Neuronal stem cell (in vitro differentiated cells): ENCODE results near the gene TAF11.

Source experiments
- DNase-seq: peaks from one replicate; pipeline ENCODE4 v3.0.0-alpha.2; 2013; ENCODE audit warnings: low spot score
- H2AFZ ChIP-seq: one replicate; pipeline ENCODE4 v1.6.1; 2013; ENCODE audit warnings: mild to moderate bottlenecking, low read length, inconsistent platforms
- H2AK5ac ChIP-seq: 2 replicates; pipeline ENCODE4 v1.6.1; 2013; ENCODE audit warnings: low read depth, mild to moderate bottlenecking, inconsistent platforms, low read length, moderate library complexity, mixed read lengths
- H2BK120ac ChIP-seq: 2 replicates; pipeline ENCODE4 v1.6.1; 2013; ENCODE audit warnings: low read depth, mild to moderate bottlenecking, inconsistent platforms, low read length, moderate library complexity, mixed read lengths
- H2BK12ac ChIP-seq: one replicate; pipeline ENCODE4 v1.6.1; 2013; ENCODE audit warnings: low read length, inconsistent platforms
- H2BK15ac ChIP-seq: 2 replicates; pipeline ENCODE4 v1.6.1; 2013; ENCODE audit warnings: mild to moderate bottlenecking, low read length, inconsistent platforms, mixed read lengths
- H2BK5ac ChIP-seq: one replicate; pipeline ENCODE4 v1.6.1; 2013; ENCODE audit warnings: inconsistent platforms, mild to moderate bottlenecking, low read length, moderate library complexity
- H3K14ac ChIP-seq: one replicate; pipeline ENCODE4 v1.6.1; 2013; ENCODE audit warnings: low read length, inconsistent platforms
- H3K18ac ChIP-seq: 2 replicates; pipeline ENCODE4 v1.6.1; 2013; ENCODE audit warnings: low read length, inconsistent platforms
- H3K23ac ChIP-seq: 2 replicates; pipeline ENCODE4 v1.6.1; 2013; ENCODE audit warnings: low read depth, mild to moderate bottlenecking, mixed read lengths, low read length, inconsistent platforms; ENCODE audit not compliant: poor library complexity
- H3K27ac ChIP-seq: replicated peaks from 3 replicates; pipeline ENCODE4 v1.5.1; 2013; ENCODE audit warnings: low read length, inconsistent platforms
- H3K27me3 ChIP-seq, 3 experiments: 2 replicates each; pipeline ENCODE4 v1.6.1; 2013; ENCODE audit warnings: low read length in 3 of 3, mild to moderate bottlenecking in 2 of 3, inconsistent platforms in 1 of 3, low read depth in 1 of 3, mixed read lengths in 1 of 3, moderate library complexity in 1 of 3; ENCODE audit not compliant: control insufficient read depth in 3 of 3, insufficient read depth in 3 of 3
- H3K36me3 ChIP-seq, 2 donors: replicated peaks in 1 of 2; 2 replicates each; pipeline ENCODE4 v1.6.1; 2013; ENCODE audit warnings: low read length in 2 of 2; ENCODE audit not compliant: control insufficient read depth in 2 of 2, insufficient read depth in 2 of 2
- H3K4ac ChIP-seq: 2 replicates; pipeline ENCODE4 v1.6.1; 2013; ENCODE audit warnings: inconsistent platforms, mild to moderate bottlenecking, low read length, moderate library complexity
- H3K4me1 ChIP-seq, 2 donors: 1 replicate in 1 of 2; 2 replicates in 1 of 2; pipeline ENCODE4 v1.6.1; 2013; ENCODE audit warnings: low read length in 2 of 2, low read depth in 1 of 2; ENCODE audit not compliant: control insufficient read depth in 2 of 2, insufficient read depth in 1 of 2
- H3K4me2 ChIP-seq: one replicate; pipeline ENCODE4 v1.6.1; 2013; ENCODE audit warnings: mild to moderate bottlenecking, low read length, inconsistent platforms; ENCODE audit not compliant: insufficient read depth, poor library complexity, severe bottlenecking
- H3K4me3 ChIP-seq, 2 donors: 2 replicates each; pipeline ENCODE4 v1.5.1; 2013; ENCODE audit warnings: low read length in 2 of 2, mild to moderate bottlenecking in 2 of 2, inconsistent platforms in 1 of 2, moderate library complexity in 1 of 2
- H3K79me1 ChIP-seq: one replicate; pipeline ENCODE4 v1.6.1; 2013; ENCODE audit warnings: low read depth, mild to moderate bottlenecking, inconsistent platforms, low read length, moderate library complexity
- H3K9ac ChIP-seq: one replicate; pipeline ENCODE4 v1.6.1; 2013; ENCODE audit warnings: mild to moderate bottlenecking, low read depth, low read length, inconsistent platforms; ENCODE audit not compliant: poor library complexity
- H3K9me3 ChIP-seq, 2 donors: replicated peaks in 1 of 2; 2 replicates each; pipeline versions ENCODE3 to v1.6.1; 2013; ENCODE audit warnings: low read length in 2 of 2, mild to moderate bottlenecking in 2 of 2, inconsistent platforms in 1 of 2, low read depth in 1 of 2, mixed read lengths in 1 of 2, moderate library complexity in 1 of 2; ENCODE audit not compliant: control insufficient read depth in 2 of 2, insufficient read depth in 1 of 2
- H4K8ac ChIP-seq: one replicate; pipeline ENCODE4 v1.6.1; 2013; ENCODE audit warnings: low read depth, mild to moderate bottlenecking, inconsistent platforms, low read length, moderate library complexity
- H4K91ac ChIP-seq: one replicate; pipeline ENCODE4 v1.6.1; 2013; ENCODE audit warnings: low read length, low read depth, mild to moderate bottlenecking, inconsistent platforms; ENCODE audit not compliant: poor library complexity
- WGBS, 2 donors: extraction: QIAGEN DNeasy Blood & Tissue Kit; methylation state at CpG; one replicate each; pipeline ENCODE4 v1.1.7; 2013; ENCODE audit warnings: missing lambda C conversion rate in 2 of 2, mixed read lengths in 1 of 2; ENCODE audit not compliant: insufficient read length in 2 of 2, insufficient replicate concordance in 1 of 2; ENCODE audit errors: extremely low coverage in 2 of 2; 5-methylcytosine and 5-hydroxymethylcytosine counted together

The TAF11 gene

DNA sequence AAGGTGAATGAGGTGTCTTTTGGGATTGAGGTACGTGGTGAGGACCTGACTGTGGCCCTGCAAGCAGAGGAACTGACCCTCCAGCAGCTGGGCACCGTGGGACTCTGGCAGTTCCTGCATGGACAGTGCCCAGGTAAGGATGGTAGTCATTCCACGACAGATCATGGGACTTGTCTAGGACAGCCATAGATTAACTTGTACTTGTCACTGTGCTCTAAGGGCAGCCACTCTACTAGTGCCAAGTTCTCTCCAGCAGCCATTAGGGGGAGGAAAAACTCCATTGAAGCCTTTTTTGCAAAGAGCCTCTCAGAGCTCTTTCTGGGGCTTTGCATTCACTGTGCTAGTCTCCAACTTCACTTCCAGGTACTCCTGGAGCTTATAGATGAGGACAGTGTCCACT lies 20.4 kb downstream of the TAF11 start:
- no peaks in the 10 kb centered on the region for H3K27me3 ChIP-seq
- H2BK5ac ChIP-seq, result no peak overlapping the region
- no peaks in the 10 kb centered on the region for H3K9me3 ChIP-seq
- H3K4ac ChIP-seq, result no peak overlapping the region
- no peak overlapping the region for H2BK12ac ChIP-seq
- H2AFZ ChIP-seq, result no peak overlapping the region
- no peak overlapping the region for H3K18ac ChIP-seq
- no peak overlapping the region for H4K91ac ChIP-seq
- no peak overlapping the region for H3K4me2 ChIP-seq
- no peaks in the 10 kb centered on the region for H3K4me1 ChIP-seq
- no peak overlapping the region for H3K9ac ChIP-seq
- no CpG with 5 or more reads among the region's 3 CpGs for WGBS, 2 donors
- H3K4me3 ChIP-seq, result no peak overlapping the region
- H3K36me3 ChIP-seq, result peaks cover 29 to 89% of the 10 kb centered on the region in 2 donors
- no peaks in the 10 kb centered on the region for H3K79me1 ChIP-seq
- H4K8ac ChIP-seq, result no peak overlapping the region
- H2AK5ac ChIP-seq, result no peak overlapping the region
- no peak overlapping the region for H2BK120ac ChIP-seq
- no peak overlapping the region for H3K23ac ChIP-seq
- DNase-seq, result no peak
- no peak overlapping the region for H3K27ac ChIP-seq
- no peak overlapping the region for H3K14ac ChIP-seq
- H2BK15ac ChIP-seq, result no peak overlapping the region

DNA sequence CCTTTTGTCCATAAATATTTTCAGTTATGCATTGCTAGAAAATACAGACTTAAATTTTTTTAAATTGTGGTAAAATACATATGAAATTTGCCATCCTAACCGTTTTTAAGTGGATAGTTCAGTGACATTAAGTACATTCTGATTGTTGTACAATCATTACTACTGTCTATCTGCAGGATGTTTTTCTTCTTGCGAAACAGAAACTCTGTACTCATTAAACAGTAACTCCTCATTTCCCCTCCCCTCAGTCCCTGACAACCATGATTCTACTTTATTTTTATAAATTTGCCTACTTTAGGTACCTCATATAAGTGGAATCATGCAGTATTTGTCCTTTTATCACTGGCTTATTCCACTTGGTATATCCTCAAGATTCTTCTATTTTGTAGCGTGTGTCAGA lies 21.3 kb downstream of the TAF11 start:
- Histone ChIP-seq H3K4ac (no peak overlapping the region), H3K27ac (no peak overlapping the region), H4K91ac (no peak overlapping the region), H3K4me1 (no peaks in the 10 kb centered on the region), H3K9me3 (no peaks in the 10 kb centered on the region), H2BK120ac (no peak overlapping the region), H3K4me2 (no peak overlapping the region), H3K27me3 (no peaks in the 10 kb centered on the region), H2BK15ac (no peak overlapping the region), H4K8ac (no peak overlapping the region), H3K14ac (no peak overlapping the region), H3K23ac (no peak overlapping the region), H2BK5ac (no peak overlapping the region), H3K4me3 (no peak overlapping the region), H3K18ac (no peak overlapping the region), H2BK12ac (no peak overlapping the region), H3K9ac (no peak overlapping the region), H2AK5ac (no peak overlapping the region), H2AFZ (no peak overlapping the region), H3K79me1 (no peaks in the 10 kb centered on the region), H3K36me3 (peaks cover 21 to 84% of the 10 kb centered on the region in 2 donors)
- no peak for DNase-seq
- no CpG with 5 or more reads among the region's 3 CpGs for WGBS, 2 donors

DNA sequence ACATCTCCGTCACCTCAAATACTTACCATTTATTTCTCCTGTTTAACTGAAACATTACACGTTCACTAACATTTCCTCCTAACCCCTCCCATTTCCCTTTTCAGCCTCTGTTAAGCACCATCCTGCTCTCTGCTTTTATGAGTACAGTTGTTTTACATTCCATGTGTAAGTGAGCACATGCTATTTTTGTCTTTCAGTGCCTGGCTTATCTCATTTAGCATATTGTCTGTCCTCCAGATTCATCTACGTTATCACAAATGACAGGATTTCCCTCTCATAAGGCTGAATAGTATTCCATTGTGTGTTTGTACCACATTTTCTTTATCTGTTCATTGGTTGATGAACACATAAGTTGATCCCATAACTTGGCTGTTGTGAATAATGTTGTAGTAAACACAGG lies 22.7 kb downstream of the TAF11 start:
- H2BK5ac ChIP-seq, result no peak overlapping the region
- H3K14ac ChIP-seq, result no peak overlapping the region
- H3K36me3 ChIP-seq, result peaks cover 10 to 82% of the 10 kb centered on the region in 2 donors
- H3K79me1 ChIP-seq, result no peaks in the 10 kb centered on the region
- no peaks in the 10 kb centered on the region for H3K4me1 ChIP-seq
- H2AFZ ChIP-seq, result no peak overlapping the region
- no peak overlapping the region for H3K23ac ChIP-seq
- H3K4me2 ChIP-seq, result no peak overlapping the region
- no peak overlapping the region for H4K91ac ChIP-seq
- H3K4ac ChIP-seq, result no peak overlapping the region
- H2BK120ac ChIP-seq, result no peak overlapping the region
- H2AK5ac ChIP-seq, result no peak overlapping the region
- no peak overlapping the region for H3K18ac ChIP-seq
- no peak overlapping the region for H3K4me3 ChIP-seq
- 100% methylated on average over 1 to 2 of the region's 3 CpGs for WGBS, 2 donors
- H4K8ac ChIP-seq, result no peak overlapping the region
- no peak for DNase-seq
- no peak overlapping the region for H2BK12ac ChIP-seq
- no peak overlapping the region for H2BK15ac ChIP-seq
- no peaks in the 10 kb centered on the region for H3K27me3 ChIP-seq
- no peaks in the 10 kb centered on the region for H3K9me3 ChIP-seq
- no peak overlapping the region for H3K9ac ChIP-seq
- no peak overlapping the region for H3K27ac ChIP-seq

DNA sequence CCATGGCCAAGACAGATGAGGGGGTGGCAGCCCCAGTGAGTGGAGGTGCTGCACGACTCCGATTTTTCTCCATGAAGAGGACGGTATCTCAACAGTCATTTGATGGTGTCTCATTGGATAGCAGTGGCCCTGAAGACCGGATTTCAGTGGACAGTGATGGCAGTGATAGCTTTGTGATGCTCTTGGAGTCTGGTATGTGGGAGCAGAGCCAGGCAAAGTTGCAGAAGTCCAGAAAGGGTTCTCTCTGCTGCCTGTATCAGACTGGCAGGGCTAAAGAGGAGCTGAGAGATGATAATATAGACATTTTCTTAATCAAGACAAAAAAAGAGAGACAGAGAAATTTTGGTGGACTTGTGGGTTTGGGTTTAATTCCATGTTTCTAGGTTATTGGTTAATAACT lies 23.8 kb downstream of the TAF11 start:
- Histone ChIP-seq H3K23ac (no peak overlapping the region), H2BK120ac (no peak overlapping the region), H3K9ac (no peak overlapping the region), H2BK5ac (no peak overlapping the region), H3K27ac (no peak overlapping the region), H3K4me2 (no peak overlapping the region), H3K4me3 (no peak overlapping the region), H2BK12ac (no peak overlapping the region), H2AK5ac (no peak overlapping the region), H3K18ac (no peak overlapping the region), H3K4ac (no peak overlapping the region), H3K9me3 (no peaks in the 10 kb centered on the region), H4K8ac (no peak overlapping the region), H3K27me3 (no peaks in the 10 kb centered on the region), H3K79me1 (no peaks in the 10 kb centered on the region), H3K36me3 (peaks cover 17 to 82% of the 10 kb centered on the region in 2 donors), H3K4me1 (no peaks in the 10 kb centered on the region), H2BK15ac (no peak overlapping the region), H4K91ac (no peak overlapping the region), H3K14ac (no peak overlapping the region), H2AFZ (no peak overlapping the region)
- DNase-seq, result no peak
- no CpG with 5 or more reads among the region's 4 CpGs for WGBS, 2 donors
